ENCODE measurements around the gene PRIMA1.

The PRIMA1 gene

GRCh38 chr14:93765155-93765554, 23.1 kb downstream of the PRIMA1 start:
- no peak for ATAC-seq (replicated peaks)
- no peak overlapping the region for H3K27ac Mint-ChIP-seq
- no peak overlapping the region for H3K4me3 Mint-ChIP-seq
- no peak for DNase-seq
- H3K4me1 Mint-ChIP-seq (ENCODE audit: low read depth in 2 of 2): peaks cover 0 to 4% of the 10 kb centered on the region in 2 donors
- H3K36me3 Mint-ChIP-seq (ENCODE audit: insufficient read depth): no peaks in the 10 kb centered on the region
- H3K9me3 Mint-ChIP-seq: no peaks in the 10 kb centered on the region
- peaks cover 61 to 82% of the 10 kb centered on the region in 2 donors for H3K27me3 Mint-ChIP-seq

GRCh38 chr14:93764211-93764659, 24.1 kb downstream of the PRIMA1 start:
- H3K4me3 Mint-ChIP-seq: no peak overlapping the region
- H3K27me3 Mint-ChIP-seq: peaks cover 58 to 75% of the 10 kb centered on the region in 2 donors
- H3K4me1 Mint-ChIP-seq (ENCODE audit: low read depth in 2 of 2): peaks cover 0 to 4% of the 10 kb centered on the region in 2 donors
- ATAC-seq (replicated peaks) (no peak), DNase-seq (no peak)
- no peaks in the 10 kb centered on the region for H3K9me3 Mint-ChIP-seq
- H3K36me3 Mint-ChIP-seq (ENCODE audit: insufficient read depth): no peaks in the 10 kb centered on the region
- H3K27ac Mint-ChIP-seq: no peak overlapping the region

GRCh38 chr14:93759719-93760307, 28.5 kb downstream of the PRIMA1 start:
- H3K27ac Mint-ChIP-seq: no peak overlapping the region
- DNase-seq: no peak
- peaks cover 0 to 4% of the 10 kb centered on the region in 2 donors for H3K4me1 Mint-ChIP-seq (ENCODE audit: low read depth in 2 of 2)
- H3K4me3 Mint-ChIP-seq: no peak overlapping the region
- H3K36me3 Mint-ChIP-seq (ENCODE audit: insufficient read depth): no peaks in the 10 kb centered on the region
- H3K27me3 Mint-ChIP-seq: peaks cover 42 to 64% of the 10 kb centered on the region in 2 donors
- no peaks in the 10 kb centered on the region for H3K9me3 Mint-ChIP-seq
- ATAC-seq (replicated peaks): no peak

- peaks cover 15 to 38% of the 10 kb centered on the region in 2 donors for H3K27me3 Mint-ChIP-seq
- no peak for DNase-seq
- H3K4me1 Mint-ChIP-seq (ENCODE audit: low read depth in 2 of 2): peaks cover 0 to 3% of the 10 kb centered on the region in 2 donors
- no peak overlapping the region for H3K27ac Mint-ChIP-seq
- no peak overlapping the region for H3K4me3 Mint-ChIP-seq
- H3K9me3 Mint-ChIP-seq: no peaks in the 10 kb centered on the region
- no peaks in the 10 kb centered on the region for H3K36me3 Mint-ChIP-seq (ENCODE audit: insufficient read depth)
- no peak for ATAC-seq (replicated peaks)
Observed at GRCh38 chr14:93757206-93757605, 31.1 kb downstream of the PRIMA1 start.

GRCh38 chr14:93753647-93754046, 34.6 kb downstream of the PRIMA1 start:
- Mint-ChIP-seq H3K27me3 (peaks cover 0 to 16% of the 10 kb centered on the region in 2 donors), H3K9me3 (no peaks in the 10 kb centered on the region), H3K4me1 (ENCODE audit: low read depth in 2 of 2) (no peaks in the 10 kb centered on the region), H3K27ac (no peak overlapping the region), H3K4me3 (no peak overlapping the region), H3K36me3 (ENCODE audit: insufficient read depth) (no peaks in the 10 kb centered on the region)
- DNase-seq (no peak), ATAC-seq (replicated peaks) (no peak)

- no peak for ATAC-seq (replicated peaks)
- no peak overlapping the region for H3K27ac Mint-ChIP-seq
- no peak overlapping the region for H3K4me3 Mint-ChIP-seq
- no peak for DNase-seq
- H3K36me3 Mint-ChIP-seq (ENCODE audit: insufficient read depth): no peaks in the 10 kb centered on the region
- no peaks in the 10 kb centered on the region for H3K9me3 Mint-ChIP-seq
- H3K27me3 Mint-ChIP-seq: peaks cover 0 to 16% of the 10 kb centered on the region in 2 donors
- H3K4me1 Mint-ChIP-seq (ENCODE audit: low read depth in 2 of 2): no peaks in the 10 kb centered on the region
Observed at GRCh38 chr14:93752980-93753561, 35.2 kb downstream of the PRIMA1 start.

- H3K9me3 Mint-ChIP-seq: no peaks in the 10 kb centered on the region
- H3K27ac Mint-ChIP-seq: no peak overlapping the region
- ATAC-seq (replicated peaks): no peak
- DNase-seq: no peak
- peaks cover 0 to 11% of the 10 kb centered on the region in 2 donors for H3K27me3 Mint-ChIP-seq
- no peaks in the 10 kb centered on the region for H3K36me3 Mint-ChIP-seq (ENCODE audit: insufficient read depth)
- no peak overlapping the region for H3K4me3 Mint-ChIP-seq
- H3K4me1 Mint-ChIP-seq (ENCODE audit: low read depth in 2 of 2): no peaks in the 10 kb centered on the region
Observed at GRCh38 chr14:93751946-93752655, 36.2 kb downstream of the PRIMA1 start.

GRCh38 chr14:93749076-93749420, 39.2 kb downstream of the PRIMA1 start:
- ATAC-seq (replicated peaks): no peak
- no peak overlapping the region for H3K27ac Mint-ChIP-seq
- no peak overlapping the region for H3K4me3 Mint-ChIP-seq
- peaks cover 0 to 15% of the 10 kb centered on the region in 2 donors for H3K27me3 Mint-ChIP-seq
- H3K36me3 Mint-ChIP-seq (ENCODE audit: insufficient read depth): no peaks in the 10 kb centered on the region
- no peaks in the 10 kb centered on the region for H3K9me3 Mint-ChIP-seq
- DNase-seq: no peak
- H3K4me1 Mint-ChIP-seq (ENCODE audit: low read depth in 2 of 2): no peaks in the 10 kb centered on the region

- H3K27ac Mint-ChIP-seq: no peak overlapping the region
- peaks cover 0 to 15% of the 10 kb centered on the region in 2 donors for H3K27me3 Mint-ChIP-seq
- ATAC-seq (replicated peaks): no peak
- H3K9me3 Mint-ChIP-seq: no peaks in the 10 kb centered on the region
- no peak for DNase-seq
- no peak overlapping the region for H3K4me3 Mint-ChIP-seq
- H3K36me3 Mint-ChIP-seq (ENCODE audit: insufficient read depth): no peaks in the 10 kb centered on the region
- no peaks in the 10 kb centered on the region for H3K4me1 Mint-ChIP-seq (ENCODE audit: low read depth in 2 of 2)
Observed at GRCh38 chr14:93748208-93749075, 39.8 kb downstream of the PRIMA1 start.

GRCh38 chr14:93747560-93747959, 40.7 kb downstream of the PRIMA1 start:
- DNase-seq: no peak
- no peak for ATAC-seq (replicated peaks)
- Mint-ChIP-seq H3K27me3 (peaks cover 0 to 17% of the 10 kb centered on the region in 2 donors), H3K36me3 (ENCODE audit: insufficient read depth) (no peaks in the 10 kb centered on the region), H3K27ac (no peak overlapping the region), H3K9me3 (no peaks in the 10 kb centered on the region), H3K4me3 (no peak overlapping the region), H3K4me1 (ENCODE audit: low read depth in 2 of 2) (no peaks in the 10 kb centered on the region)

- no peaks in the 10 kb centered on the region for H3K9me3 Mint-ChIP-seq
Observed at GRCh38 chr14:93747102-93747501, 41.2 kb downstream of the PRIMA1 start.

GRCh38 chr14:93745603-93746273, 42.5 kb downstream of the PRIMA1 start:
- no peak overlapping the region for H3K4me3 Mint-ChIP-seq
- H3K36me3 Mint-ChIP-seq (ENCODE audit: insufficient read depth): no peaks in the 10 kb centered on the region
- no peaks in the 10 kb centered on the region for H3K9me3 Mint-ChIP-seq
- H3K27ac Mint-ChIP-seq: peak overlapping the region in 1 of 2 donors; percentile 18
- H3K27me3 Mint-ChIP-seq: peaks cover 0 to 33% of the 10 kb centered on the region in 2 donors
- DNase-seq: no peak
- no peaks in the 10 kb centered on the region for H3K4me1 Mint-ChIP-seq (ENCODE audit: low read depth in 2 of 2)
- no peak for ATAC-seq (replicated peaks)

More at GRCh38 chr14:93747102-93747501, 41.2 kb downstream of the PRIMA1 start:
- Mint-ChIP-seq H3K27me3 (peaks cover 0 to 21% of the 10 kb centered on the region in 2 donors), H3K4me1 (ENCODE audit: low read depth in 2 of 2) (no peaks in the 10 kb centered on the region), H3K27ac (peak overlapping the region in 1 of 2 donors; percentile 18), H3K4me3 (no peak overlapping the region), H3K36me3 (ENCODE audit: insufficient read depth) (no peaks in the 10 kb centered on the region)
- DNase-seq (no peak), ATAC-seq (replicated peaks) (no peak)

GRCh38 chr14:93744876-93745275, 43.4 kb downstream of the PRIMA1 start:
- H3K36me3 Mint-ChIP-seq (ENCODE audit: insufficient read depth): no peaks in the 10 kb centered on the region
- H3K4me1 Mint-ChIP-seq (ENCODE audit: low read depth in 2 of 2): no peaks in the 10 kb centered on the region
- H3K27ac Mint-ChIP-seq: no peak overlapping the region
- H3K9me3 Mint-ChIP-seq: no peaks in the 10 kb centered on the region
- peaks cover 0 to 33% of the 10 kb centered on the region in 2 donors for H3K27me3 Mint-ChIP-seq
- no peak for ATAC-seq (replicated peaks)
- no peak overlapping the region for H3K4me3 Mint-ChIP-seq
- DNase-seq: no peak
